GM19351 (cell line): ENCODE data around the gene DLG5.
A peak's percentile ranks its signal among the peaks of the same experiment; 100 is the strongest.

Experiments
- ATAC-seq: cut with Tn5 transposase; IDR thresholded peaks from one replicate; pipeline ENCODE4 v1.9.1; 2021; ENCODE audit warnings: mild to moderate bottlenecking, moderate library complexity; ENCODE audit not compliant: unreplicated experiment

Gene DLG5

DNA sequence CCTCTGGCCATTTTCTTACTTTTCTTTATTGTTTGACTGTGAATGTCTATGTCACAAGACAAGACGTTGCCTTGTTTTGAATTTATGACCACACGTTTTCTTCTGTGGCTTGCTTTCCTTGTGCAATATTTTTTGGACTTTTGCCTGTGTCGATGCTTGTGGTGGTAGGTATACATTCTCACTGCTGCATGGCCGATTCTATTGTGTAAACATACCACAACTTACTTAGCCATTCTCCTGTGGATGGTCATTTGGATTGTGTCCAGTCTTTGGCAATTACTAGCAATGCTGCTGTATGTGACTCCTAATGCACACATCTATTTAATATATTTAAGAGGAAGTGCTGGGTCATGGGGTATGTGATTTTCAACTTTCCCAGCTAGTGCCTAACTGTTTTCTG is 18.0 kb upstream of the DLG5 start:
- no peak for ATAC-seq

DNA sequence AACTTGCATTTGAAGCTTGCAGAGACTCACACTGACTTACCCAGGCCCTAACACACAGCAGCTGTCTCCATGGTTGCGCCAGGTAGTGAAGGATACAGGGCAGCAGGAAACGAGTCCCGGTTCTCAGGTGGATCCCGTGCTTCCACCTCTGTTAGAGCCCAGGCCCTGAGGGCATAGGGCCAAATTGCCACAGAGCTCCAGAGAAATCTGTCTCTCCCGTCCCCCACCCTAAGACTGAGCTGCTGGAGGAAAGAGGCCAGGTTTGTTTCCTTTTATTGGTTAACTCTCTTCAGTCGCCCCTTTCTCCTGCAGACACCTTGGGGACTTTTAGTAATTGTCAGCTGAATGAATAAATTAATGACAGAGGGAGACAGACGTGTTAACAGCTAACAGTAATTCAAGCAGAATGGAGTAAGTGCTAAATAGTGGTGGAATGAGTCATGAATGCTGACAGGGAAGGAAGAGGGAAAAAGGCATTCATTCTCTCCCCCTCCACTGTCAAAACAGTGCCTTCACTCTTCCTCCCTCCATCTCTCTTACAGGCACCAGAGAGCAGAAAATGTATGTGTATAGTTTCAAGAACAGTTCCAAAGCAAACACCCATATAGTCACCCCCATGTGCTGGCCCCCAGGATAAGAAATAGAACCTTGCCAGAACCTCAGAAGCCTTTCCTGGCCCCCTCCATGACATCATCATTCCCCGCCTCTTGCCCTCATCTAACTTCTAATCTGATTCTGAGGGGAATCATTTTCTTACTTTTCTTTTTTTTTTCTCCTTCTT is 16.8 kb upstream of the DLG5 start:
- ATAC-seq, result no peak

DNA sequence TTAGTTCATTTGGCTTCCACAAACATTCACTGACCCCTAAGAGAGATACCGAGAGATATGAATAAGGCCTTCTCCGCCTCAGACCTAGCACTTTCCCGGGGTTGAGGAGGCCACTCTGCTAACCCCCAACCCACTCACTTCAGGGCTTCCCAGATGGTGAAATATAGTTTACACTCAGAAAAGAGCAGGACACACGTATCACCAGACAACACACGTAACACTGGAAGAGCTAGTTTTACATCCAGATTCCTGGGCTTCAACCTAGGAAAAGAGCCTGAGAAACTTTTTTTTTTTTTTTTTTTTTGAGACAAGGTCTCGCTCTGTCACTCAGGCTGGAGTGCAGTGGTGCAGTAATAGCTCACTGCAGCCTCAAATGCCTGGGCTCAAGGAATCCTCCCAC is 15.2 kb upstream of the DLG5 start:
- ATAC-seq, result no peak

DNA sequence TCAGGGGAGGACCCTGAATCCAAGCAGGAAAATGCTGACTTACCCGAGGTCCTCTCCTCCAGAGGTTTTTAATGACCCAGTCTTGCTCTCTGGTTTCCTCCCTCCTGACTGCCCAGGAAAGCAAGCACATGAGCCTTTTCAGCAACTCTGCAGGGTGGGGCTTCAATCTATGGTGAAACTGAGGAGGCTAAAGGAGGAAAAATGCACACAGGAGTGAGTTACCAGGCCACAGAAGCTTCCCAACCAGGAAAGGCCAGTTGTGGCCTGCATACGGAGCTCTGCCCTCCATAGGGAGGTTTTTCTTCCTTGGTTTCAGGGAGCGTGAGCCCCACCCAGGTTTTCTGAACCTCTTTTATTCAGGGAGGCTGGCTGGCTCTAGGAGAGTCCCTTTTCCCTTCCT is 14.1 kb upstream of the DLG5 start:
- no peak for ATAC-seq

DNA sequence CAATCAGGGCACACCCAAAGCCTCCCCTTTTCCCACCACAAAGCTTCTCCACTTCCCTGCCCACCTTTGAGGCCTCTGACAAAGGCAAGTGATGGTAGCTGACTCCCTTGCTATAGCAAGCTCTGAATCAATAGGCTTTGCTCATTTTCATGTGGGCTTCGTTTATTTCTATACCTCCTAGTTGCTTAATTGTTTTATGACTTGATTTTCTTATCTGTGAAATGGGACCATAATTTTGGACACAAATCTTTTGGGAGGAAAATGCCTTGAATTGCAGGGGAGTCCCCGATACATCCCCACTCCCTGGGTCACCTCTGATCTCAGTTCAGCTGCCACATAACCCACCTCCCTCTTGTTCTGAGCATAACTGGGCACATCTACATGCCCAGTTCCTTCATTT is 13.7 kb upstream of the DLG5 start:
- no peak for ATAC-seq

DNA sequence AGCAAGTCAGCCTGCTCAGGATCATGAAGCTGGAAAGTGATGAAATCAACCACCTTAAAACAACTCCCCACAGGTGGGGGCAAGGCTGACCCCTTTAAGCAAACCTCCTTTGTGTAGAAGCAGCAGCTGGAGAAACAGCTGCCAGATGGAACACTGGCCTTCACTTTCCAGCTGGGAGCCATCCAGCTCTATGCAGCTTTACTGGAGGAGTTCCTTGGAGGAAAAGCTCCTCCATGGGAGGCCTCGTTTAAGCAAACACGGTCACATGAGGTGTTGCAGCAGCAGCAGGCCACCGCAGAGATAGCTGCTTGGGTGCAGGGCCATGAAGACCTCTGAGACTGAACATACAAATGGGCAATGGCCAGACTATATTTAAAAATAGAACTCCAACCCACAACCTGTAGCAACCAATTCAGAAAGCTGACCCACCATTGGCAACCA is 13.0 kb upstream of the DLG5 start:
- ATAC-seq, result no peak

DNA sequence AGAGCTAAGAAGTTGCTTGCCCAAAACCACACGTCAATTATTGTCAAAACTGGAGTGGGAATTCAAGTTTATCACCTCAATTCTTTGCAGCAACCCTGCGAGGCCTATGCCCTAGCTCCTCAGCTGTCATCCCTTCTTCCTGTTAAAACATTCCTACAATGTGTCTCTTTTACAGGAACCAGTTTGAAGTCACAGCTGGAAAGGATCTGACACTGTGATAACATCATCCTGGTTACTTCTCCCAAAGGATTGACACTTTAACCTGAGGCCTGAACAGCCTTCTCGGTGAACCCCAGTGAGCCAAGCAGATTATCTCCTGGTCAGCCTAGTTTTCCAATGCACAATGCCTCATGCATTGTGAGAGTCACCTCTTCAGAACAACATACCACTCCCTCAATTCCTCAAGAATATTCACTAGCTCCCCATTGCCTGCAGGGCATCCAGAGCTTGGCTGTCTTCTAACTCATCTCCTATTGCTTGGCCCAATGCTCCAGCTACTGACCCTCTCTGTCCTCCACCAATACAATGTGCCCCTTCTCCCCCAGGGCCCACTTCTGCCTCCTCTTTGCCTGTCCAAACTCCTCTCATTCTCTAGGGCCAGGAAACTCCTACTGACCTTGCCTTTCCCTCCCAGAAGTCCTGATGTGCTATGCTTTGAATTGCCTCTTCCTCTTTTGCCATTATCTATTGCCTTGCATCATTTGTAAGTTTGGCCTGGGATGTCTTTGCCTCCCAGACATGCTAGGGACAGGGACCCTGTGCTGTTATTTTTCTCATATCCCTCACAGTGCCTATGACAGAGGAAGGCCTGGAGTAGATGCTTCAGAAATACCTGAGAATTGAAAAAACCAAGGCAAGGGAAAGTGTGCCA is 10.4 kb upstream of the DLG5 start:
- no peak for ATAC-seq

DNA sequence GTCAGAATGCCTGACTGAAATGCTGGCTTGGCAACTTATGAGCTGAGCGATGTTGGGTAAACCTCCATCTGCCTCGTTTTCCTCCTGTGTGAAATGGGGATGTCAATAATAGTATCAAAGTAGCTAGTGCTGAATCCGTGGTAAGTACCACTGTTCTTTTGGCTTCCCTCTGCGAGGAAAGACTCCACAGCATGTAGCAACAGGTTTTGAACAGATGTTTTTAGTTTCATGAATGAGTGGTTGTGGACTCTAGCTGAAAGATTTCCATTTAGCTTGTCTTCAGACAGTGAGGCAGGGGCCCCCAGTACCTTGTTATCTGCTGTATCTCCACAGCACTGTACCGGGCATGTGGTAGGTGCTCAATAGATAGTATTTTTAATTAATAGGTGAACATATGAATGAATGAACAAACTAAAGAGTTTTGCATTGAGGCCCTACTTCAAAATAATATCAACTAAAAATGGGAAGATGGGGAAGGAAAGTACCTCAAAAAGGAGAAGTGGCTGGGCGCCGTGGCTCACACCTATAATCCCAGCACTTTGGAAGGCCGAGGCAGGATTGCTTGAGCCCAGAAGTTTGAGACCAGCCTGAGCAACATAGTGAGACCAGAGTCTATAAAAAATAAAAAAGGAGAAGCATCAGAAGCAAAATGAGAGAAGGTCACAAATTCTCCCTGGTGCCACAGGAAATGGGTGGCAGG is 5.6 kb upstream of the DLG5 start:
- no peak for ATAC-seq

DNA sequence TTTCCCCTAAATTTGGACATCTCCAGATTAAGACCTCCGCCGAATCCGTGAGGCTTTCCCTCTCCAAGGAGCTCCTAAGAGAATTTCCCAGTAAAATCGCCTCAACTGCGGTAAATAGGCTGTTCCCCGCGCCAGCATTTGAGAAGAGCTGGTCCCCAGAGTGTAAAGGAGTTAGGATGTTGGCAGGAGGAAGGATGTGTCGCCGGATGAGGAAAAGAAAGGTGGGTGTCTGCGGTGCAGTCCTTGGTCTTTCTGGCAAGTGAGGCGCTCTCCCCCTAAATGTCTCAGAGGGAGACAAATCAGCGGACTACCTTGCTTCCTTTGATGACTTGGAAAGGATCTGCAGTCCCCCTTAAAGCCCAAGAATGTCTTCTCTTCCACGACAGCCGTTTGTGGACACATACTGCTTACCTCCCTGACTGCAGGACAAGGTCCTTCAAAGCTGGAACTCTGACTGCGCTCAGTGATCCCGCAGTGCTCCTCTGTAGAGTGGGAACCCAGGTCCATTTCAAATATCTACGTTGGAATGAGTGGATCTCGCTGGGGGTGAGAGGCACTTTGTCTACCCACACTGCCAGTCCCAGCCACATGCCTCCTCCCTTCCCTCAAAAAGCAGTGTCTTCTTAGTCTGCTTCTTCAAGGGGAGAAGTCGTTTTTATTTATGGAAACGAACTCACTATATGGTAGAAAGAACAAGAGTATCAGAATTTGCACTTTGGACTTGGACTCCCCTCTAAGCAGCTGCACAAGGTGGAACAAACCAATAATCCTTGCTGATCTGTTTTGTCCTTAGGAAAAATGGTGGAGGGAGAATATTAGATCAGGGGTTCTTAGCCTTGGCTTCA is 1.1 kb upstream of the DLG5 start:
- no peak for ATAC-seq

DNA sequence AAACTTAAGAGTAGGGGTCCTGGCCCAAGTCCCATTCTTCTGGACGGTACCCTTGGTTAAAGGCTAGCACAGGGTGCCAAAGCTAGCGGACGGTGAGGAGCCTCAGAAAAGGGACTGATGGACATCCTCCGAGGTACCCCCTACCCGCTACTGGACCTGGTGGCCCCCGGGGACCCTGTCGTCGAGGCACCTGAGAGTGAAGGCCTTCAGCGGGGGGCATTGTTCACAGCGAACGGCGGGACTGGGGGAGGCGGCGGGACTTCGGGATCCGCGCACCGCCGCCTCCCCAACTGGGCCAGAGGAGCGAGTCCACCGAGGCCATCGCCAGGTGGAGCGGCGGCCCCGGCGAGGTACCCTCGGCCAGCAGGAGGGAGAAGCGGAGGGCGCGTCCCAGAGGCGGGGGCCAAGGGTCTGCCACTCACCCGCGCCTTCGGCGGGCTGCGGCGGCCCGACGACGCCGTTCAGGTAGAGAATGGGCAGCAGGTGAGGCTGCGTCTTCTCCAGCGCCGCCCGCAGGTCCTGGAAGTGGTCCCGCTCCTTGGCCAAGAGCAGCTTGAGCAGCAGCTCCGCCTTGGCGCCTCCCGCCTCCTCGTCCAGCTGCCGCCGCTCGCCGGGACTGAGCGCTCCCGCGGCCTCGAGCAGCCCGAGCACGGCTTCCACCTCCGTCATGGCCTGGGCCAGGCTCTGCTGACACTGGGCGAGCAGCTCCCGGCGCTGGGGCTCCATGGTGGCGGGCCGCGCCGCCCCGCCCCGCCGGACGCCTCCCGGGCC is 575 bp downstream of the DLG5 start:
- ATAC-seq, result peak; percentile 69

DNA sequence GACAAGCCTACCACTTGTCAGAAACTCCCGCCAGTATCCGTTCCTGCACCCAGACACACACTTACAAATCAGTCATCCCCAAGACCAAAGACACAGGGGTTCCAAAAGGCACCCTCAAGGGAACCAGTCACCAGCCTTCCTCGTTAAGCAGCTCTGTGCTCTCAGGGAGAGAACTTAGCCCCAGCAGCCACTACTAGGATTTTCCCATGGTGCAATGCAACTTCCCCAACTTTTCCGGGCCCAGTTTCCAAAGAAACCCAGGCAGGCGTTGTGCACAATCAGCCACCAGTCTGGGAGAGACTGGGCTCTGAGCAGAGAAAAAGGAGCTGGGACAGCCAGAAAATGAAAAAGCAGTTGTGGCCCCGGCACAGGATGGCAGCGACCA is 1.2 kb downstream of the DLG5 start:
- ATAC-seq, result no peak

DNA sequence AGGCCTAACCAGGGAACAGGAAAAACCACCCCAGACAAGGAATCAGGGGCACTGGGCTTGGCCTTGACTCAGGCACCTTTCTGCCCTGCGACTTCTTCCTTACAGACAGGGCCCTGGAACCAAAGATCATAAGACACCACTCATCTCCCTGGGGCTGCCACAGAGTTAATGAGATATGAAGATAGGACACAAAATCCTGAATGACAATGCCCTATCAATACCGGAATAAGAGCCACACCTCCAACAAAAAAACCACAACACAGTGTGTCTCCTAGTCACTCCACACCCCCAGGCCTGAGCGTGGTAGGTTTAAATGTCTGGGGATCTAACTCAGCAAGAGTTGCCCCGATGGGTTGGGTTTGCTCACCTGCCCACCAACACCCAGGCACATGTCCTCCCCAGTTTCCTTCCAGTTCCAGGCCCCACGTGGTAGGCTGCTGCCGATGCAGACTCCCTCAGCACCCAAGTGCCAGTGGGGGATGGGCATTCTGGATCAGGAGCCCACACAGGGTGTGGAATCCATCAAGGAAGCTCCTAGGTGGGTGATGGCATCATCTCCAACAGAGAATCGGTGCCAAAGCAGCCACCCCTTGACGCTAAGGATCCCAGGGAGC is 3.9 kb downstream of the DLG5 start:
- no peak for ATAC-seq

DNA sequence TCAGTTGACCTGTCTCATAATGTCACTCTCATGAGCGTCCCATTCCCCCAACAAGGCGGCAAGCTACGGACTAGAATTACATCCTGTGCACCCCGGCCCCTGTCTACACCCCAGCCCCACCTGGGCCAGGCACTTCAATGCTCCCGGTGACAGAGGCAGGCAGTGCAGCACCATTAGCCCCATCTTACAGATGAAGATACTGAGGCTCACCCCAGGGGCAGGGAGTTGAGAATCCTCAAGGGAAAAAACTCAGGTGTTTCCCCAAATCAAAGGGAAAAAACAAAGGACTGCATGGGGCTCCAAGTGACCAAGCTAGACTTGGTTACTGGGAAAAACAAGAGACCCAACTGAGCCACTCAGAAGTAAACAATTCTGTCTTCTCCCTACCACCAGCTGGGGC is 4.5 kb downstream of the DLG5 start:
- no peak for ATAC-seq

DNA sequence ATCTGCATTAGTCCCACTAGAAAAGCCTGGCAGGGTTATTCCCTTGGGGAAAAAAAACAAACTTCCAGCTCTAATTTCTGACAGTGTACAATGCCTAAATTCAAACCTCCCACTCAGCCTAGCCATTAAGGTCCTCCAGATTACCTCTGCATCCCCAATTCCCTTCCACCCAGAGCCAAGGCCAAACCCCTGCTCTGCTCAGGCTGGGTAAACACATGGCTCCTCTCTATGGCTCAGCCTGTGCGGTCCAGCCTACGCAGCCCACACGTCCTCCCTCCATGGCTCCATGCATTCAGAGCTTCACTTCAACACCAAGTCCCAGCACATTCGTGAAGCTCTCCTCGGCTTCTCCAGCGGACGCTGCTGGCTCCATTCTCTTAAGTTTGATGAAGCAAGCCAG is 5.2 kb downstream of the DLG5 start:
- no peak for ATAC-seq

DNA sequence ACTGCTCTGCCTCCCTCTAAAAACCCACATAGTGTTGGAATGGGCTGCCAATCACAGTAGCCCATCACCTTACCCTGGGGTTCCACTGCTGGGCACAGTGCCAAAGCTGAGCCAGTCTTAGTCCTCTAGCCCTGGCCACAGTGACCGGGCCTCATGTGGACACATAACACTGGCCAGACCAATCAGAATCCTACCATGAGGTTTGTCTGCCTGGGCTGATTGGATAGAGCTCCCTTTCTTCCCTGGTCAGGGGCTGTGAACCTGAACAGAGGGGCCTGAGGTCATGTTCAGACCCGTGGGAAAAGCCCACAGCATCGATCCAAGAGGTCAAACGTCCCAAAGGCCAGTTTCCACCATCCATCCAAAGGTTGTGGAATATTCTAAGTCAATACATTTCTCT is 6.1 kb downstream of the DLG5 start:
- no peak for ATAC-seq

DNA sequence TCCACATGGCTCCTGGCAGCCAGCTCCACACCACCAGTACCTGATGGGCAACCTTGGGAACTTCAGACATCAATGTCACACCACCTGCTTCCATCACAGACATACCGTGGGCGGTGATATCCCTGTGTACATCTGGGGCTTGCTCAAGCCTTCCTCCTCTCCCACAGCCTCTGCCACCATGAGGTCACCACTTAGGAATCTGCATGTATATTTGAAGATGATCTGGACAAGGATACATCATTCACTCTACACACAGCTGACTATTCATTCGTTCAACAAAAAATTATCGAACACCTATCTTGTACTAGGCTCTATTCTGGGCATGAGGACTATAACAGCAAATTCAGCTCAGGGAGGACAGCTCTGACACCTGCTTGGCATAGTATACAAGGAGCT is 6.8 kb downstream of the DLG5 start:
- ATAC-seq, result no peak

DNA sequence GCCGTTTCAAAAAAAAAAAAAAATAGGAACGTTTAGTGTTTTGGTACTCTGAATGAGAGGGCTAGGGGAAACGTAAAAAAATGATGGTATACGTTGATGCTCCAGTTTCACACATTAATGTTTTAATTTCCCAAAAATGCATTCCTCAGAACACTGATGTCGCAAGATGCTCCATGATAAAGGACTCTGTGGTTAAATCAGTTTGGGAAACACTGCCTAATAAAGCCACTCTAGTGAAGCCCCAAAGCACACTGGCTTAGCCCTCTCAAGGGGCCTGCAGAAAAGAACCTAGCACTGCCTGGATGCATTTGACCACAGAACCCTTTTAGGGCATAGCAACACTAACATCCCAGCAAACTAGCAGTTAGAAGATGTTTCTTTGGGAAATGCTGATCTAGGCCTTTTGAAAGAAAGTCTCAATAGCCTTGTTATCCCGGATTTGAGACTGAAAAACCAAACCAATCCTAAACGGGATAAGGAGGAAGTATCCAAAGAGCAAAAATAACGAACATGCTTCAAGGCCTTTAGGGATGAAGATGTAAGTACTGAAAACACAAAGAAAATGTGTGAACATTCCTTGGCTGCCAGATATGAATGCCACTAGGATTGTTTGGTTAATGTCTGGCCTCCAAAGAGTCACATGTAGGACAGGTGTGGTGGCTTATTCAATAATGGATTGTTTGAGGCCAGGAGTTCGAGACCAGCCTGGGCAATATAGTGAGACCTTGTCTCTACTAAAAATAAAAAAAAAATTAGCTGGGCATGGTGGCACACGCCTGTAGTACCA is 11.0 kb downstream of the DLG5 start:
- ATAC-seq, result no peak

DNA sequence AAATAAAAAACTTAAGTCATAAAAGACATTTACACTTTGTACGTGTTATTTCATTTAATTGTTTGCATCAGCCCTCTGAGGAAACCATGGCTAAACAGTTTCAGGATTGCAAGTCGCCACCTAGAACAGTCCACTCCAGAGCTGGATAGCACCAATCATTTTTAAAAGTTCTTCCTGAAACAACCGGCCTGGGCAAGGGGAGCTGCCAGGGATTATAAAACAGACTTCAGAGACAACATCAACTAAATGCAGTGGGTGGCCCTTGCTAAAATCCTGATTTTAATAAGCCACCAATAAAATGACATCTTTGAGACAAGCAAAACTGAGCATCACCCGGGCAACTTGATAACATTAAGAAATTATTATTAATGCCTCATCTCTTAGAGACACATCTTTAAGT is 13.5 kb downstream of the DLG5 start:
- ATAC-seq, result no peak

DNA sequence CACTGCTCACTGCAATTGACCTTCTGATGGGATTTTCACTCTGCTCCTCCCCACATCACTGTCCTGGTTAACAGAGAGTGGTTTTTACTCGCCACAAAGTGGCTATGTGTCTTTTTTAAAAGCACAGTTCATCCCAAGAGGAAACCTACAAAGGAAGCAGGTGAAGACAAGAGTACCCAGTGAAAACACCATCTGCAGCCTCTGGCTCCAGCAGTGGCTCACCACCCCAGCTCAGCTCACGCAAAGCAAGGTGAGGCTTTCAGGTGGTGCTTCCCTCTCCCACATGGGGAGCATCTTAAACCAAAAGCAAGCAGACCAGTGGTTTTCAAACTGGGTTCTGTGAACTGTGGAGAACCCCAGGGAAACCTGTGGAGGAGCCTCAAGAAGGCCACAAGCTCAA is 14.0 kb downstream of the DLG5 start:
- no peak for ATAC-seq
